Endodermal cell (in vitro differentiated cells): ENCODE results near the gene JMJD7. TPM values are rescaled to one million over a fixed set of nuclear protein-coding genes. Genes with fewer than 3 reads are reported as not detected.

ENCODE experiments used
- DNase-seq: peaks from one replicate; pipeline ENCODE4 v3.0.0-alpha.2; 2017
- H3K27ac ChIP-seq: 2 replicates; pipeline ENCODE4 v1.5.1; 2013; ENCODE audit warnings: mild to moderate bottlenecking, low read depth, low read length, moderate library complexity
- H3K27me3 ChIP-seq: 2 replicates; pipeline ENCODE4 v1.6.1; 2013; ENCODE audit warnings: mild to moderate bottlenecking, low read length, moderate library complexity; ENCODE audit not compliant: insufficient read depth, control insufficient read depth, poor library complexity, severe bottlenecking
- H3K36me3 ChIP-seq: 2 replicates; pipeline ENCODE4 v1.7.0; 2013; ENCODE audit warnings: mild to moderate bottlenecking, low read length, moderate library complexity; ENCODE audit not compliant: control insufficient read depth, insufficient read depth
- H3K4me1 ChIP-seq: one replicate; pipeline ENCODE4 v1.7.0; 2013; ENCODE audit warnings: low read length; ENCODE audit not compliant: control insufficient read depth, insufficient read depth
- H3K4me3 ChIP-seq: 2 replicates; pipeline ENCODE4 v1.5.1; 2013; ENCODE audit warnings: mild to moderate bottlenecking, low read length, moderate library complexity
- H3K9ac ChIP-seq: 2 replicates; pipeline ENCODE4 v1.6.1; 2013; ENCODE audit warnings: mild to moderate bottlenecking, low read length, moderate library complexity; ENCODE audit not compliant: poor library complexity, severe bottlenecking; ENCODE audit errors: extremely low read depth
- H3K9me3 ChIP-seq: 2 replicates; pipeline ENCODE4 v1.6.1; 2013; ENCODE audit warnings: mild to moderate bottlenecking, low read length, moderate library complexity; ENCODE audit not compliant: control insufficient read depth
- H3K27ac Mint-ChIP-seq: 2 replicates; pipeline ENCODE4 v1.8.0; 2020; ENCODE audit warnings: mixed read lengths
- H3K27me3 Mint-ChIP-seq: 2 replicates; pipeline ENCODE4 v1.8.0; 2021; ENCODE audit warnings: mild to moderate bottlenecking, mixed read lengths; ENCODE audit not compliant: insufficient read depth
- H3K36me3 Mint-ChIP-seq: 2 replicates; pipeline ENCODE4 v1.8.0; 2020; ENCODE audit warnings: low read depth, mixed read lengths
- H3K4me1 Mint-ChIP-seq: 2 replicates; pipeline ENCODE4 v1.8.0; 2020; ENCODE audit warnings: mixed read lengths
- H3K4me3 Mint-ChIP-seq: 2 replicates; pipeline ENCODE4 v1.8.0; 2020; ENCODE audit warnings: mild to moderate bottlenecking, moderate library complexity, mixed read lengths
- H3K9me3 Mint-ChIP-seq: 2 replicates; pipeline ENCODE4 v1.8.0; 2020; ENCODE audit warnings: mild to moderate bottlenecking, mixed read lengths
- CTCF ChIP-seq: fragments of 200-600 bp; sonication (generic); conservative IDR thresholded peaks from 2 replicates; pipeline ENCODE4 v1.5.0; 2021; ENCODE audit warnings: antibody characterized with exemption, mild to moderate bottlenecking
- WGBS, 2 experiments: methylation state at CpG; one replicate each; pipeline versions ENCODE4 v1.1.5 to v1.1.7; 2013; ENCODE audit warnings: missing lambda C conversion rate in 2 of 2, mixed read lengths in 1 of 2; ENCODE audit not compliant: insufficient coverage in 1 of 2, insufficient read length in 1 of 2; 5-methylcytosine and 5-hydroxymethylcytosine counted together
- total RNA-seq, 2 donors: library from RNA; stranded (reverse); fragmentation: NEBNext Ultra II Directional in 1 of 2; extraction: Animal tissue kit (Norgen Biotek cat#: 25700) in 1 of 2; gene quantifications; 2 replicates in 1 of 2; 3 replicates in 1 of 2; pipeline ENCODE4 v1.2.1, GENCODE V29; 2021

The JMJD7 gene
- total RNA-seq, 2 donors from 2014 or later = 18.4 to 22.1 TPM

GRCh38 chr15:41871175-41871905 lies 43.4 kb downstream of the JMJD7 start:
- no peaks in the 10 kb centered on the region for H3K9me3 Mint-ChIP-seq
- DNase-seq = no peak
- no peaks in the 10 kb centered on the region for H3K36me3 Mint-ChIP-seq
- no peak overlapping the region for H3K9ac ChIP-seq
- no peaks in the 10 kb centered on the region for H3K27me3 ChIP-seq
- H3K27ac Mint-ChIP-seq = no peak overlapping the region
- no peaks in the 10 kb centered on the region for H3K9me3 ChIP-seq
- peaks cover 4% of the 10 kb centered on the region for H3K4me1 Mint-ChIP-seq
- no peak for TF ChIP-seq CTCF
- no peak overlapping the region for H3K27ac ChIP-seq
- H3K27me3 Mint-ChIP-seq = peaks cover 4% of the 10 kb centered on the region
- no peaks in the 10 kb centered on the region for H3K36me3 ChIP-seq
- peaks cover 2% of the 10 kb centered on the region for H3K4me1 ChIP-seq
- H3K4me3 ChIP-seq = no peak overlapping the region
- no peak overlapping the region for H3K4me3 Mint-ChIP-seq
- 92 to 98% methylated on average over 6 to 19 of the region's 19 CpGs for WGBS, 2 experiments

- H3K4me3 Mint-ChIP-seq = no peak overlapping the region
These were observed 44.4 kb downstream of the JMJD7 start for GRCh38 chr15:41872166-41872747.

GRCh38 chr15:41873711-41874110 lies 45.8 kb downstream of the JMJD7 start:
- Histone ChIP-seq H3K36me3 (no peaks in the 10 kb centered on the region), H3K27me3 (no peaks in the 10 kb centered on the region), H3K27ac (no peak overlapping the region), H3K9me3 (no peaks in the 10 kb centered on the region), H3K4me3 (no peak overlapping the region), H3K9ac (no peak overlapping the region), H3K4me1 (no peaks in the 10 kb centered on the region)
- no peak for DNase-seq
- peaks cover 4% of the 10 kb centered on the region for H3K27me3 Mint-ChIP-seq
- no peaks in the 10 kb centered on the region for H3K4me1 Mint-ChIP-seq
- no peaks in the 10 kb centered on the region for H3K36me3 Mint-ChIP-seq
- no peaks in the 10 kb centered on the region for H3K9me3 Mint-ChIP-seq
- no peak for TF ChIP-seq CTCF
- WGBS, 2 experiments = 91% methylated on average over 8 of the region's 8 CpGs
- H3K27ac Mint-ChIP-seq = no peak overlapping the region
- H3K4me3 Mint-ChIP-seq = no peak overlapping the region

More at GRCh38 chr15:41872166-41872747, 44.4 kb downstream of the JMJD7 start:
- Mint-ChIP-seq H3K27ac (no peak overlapping the region), H3K9me3 (no peaks in the 10 kb centered on the region), H3K36me3 (no peaks in the 10 kb centered on the region), H3K27me3 (peaks cover 4% of the 10 kb centered on the region), H3K4me1 (peaks cover 2% of the 10 kb centered on the region)
- no peak for DNase-seq
- no peak for TF ChIP-seq CTCF
- Histone ChIP-seq H3K27me3 (no peaks in the 10 kb centered on the region), H3K4me3 (no peak overlapping the region), H3K9ac (no peak overlapping the region), H3K36me3 (no peaks in the 10 kb centered on the region), H3K27ac (no peak overlapping the region), H3K4me1 (no peaks in the 10 kb centered on the region), H3K9me3 (no peaks in the 10 kb centered on the region)
- 95 to 98% methylated on average over 7 to 9 of the region's 9 CpGs for WGBS, 2 experiments
